ENCODE results near the gene SMAD6. TPM values are rescaled to one million over a fixed set of nuclear protein-coding genes. Genes with fewer than 3 reads are reported as not detected.

SMAD6 gene
- 2.6 and 20.8 TPM in 2 replicates for total RNA-seq

GRCh38 chr15:66702035-66702786, at the start of gene SMAD6:
Gene SMAD6 (plus strand): TSS chr15:66702236. CDS start chr15:66703259, 1,023 bp downstream.
- peak; percentile 94 for DNase-seq (ENCODE audit: low read depth)

GRCh38 chr15:66652806-66653205, 49.2 kb upstream of the SMAD6 start:
- no peak for DNase-seq (ENCODE audit: low read depth)

GRCh38 chr15:66653398-66653797, 48.6 kb upstream of the SMAD6 start:
- DNase-seq (ENCODE audit: low read depth) = no peak

- no peak for DNase-seq (ENCODE audit: low read depth)
These were observed 48.2 kb upstream of the SMAD6 start for GRCh38 chr15:66653852-66654251.

- no peak for DNase-seq (ENCODE audit: low read depth)
These were observed 47.7 kb upstream of the SMAD6 start for GRCh38 chr15:66654361-66654738.

- DNase-seq (ENCODE audit: low read depth) = no peak
These were observed 47.2 kb upstream of the SMAD6 start for GRCh38 chr15:66654739-66655375.

- DNase-seq (ENCODE audit: low read depth) = no peak
These were observed 46.5 kb upstream of the SMAD6 start for GRCh38 chr15:66655511-66655910.

GRCh38 chr15:66655997-66656396, 46.0 kb upstream of the SMAD6 start:
- no peak for DNase-seq (ENCODE audit: low read depth)

GRCh38 chr15:66657185-66658020, 44.6 kb upstream of the SMAD6 start:
- DNase-seq (ENCODE audit: low read depth) = no peak

- DNase-seq (ENCODE audit: low read depth) = no peak
These were observed 44.0 kb upstream of the SMAD6 start for GRCh38 chr15:66658044-66658443.

- no peak for DNase-seq (ENCODE audit: low read depth)
These were observed 43.2 kb upstream of the SMAD6 start for GRCh38 chr15:66658855-66659254.

GRCh38 chr15:66659384-66659783, 42.7 kb upstream of the SMAD6 start:
- no peak for DNase-seq (ENCODE audit: low read depth)

- no peak for DNase-seq (ENCODE audit: low read depth)
These were observed 40.5 kb upstream of the SMAD6 start for GRCh38 chr15:66661432-66662096.

GRCh38 chr15:66662522-66662921, 39.5 kb upstream of the SMAD6 start:
- no peak for DNase-seq (ENCODE audit: low read depth)

GRCh38 chr15:66663664-66664063, 38.4 kb upstream of the SMAD6 start:
- DNase-seq (ENCODE audit: low read depth) = no peak

GRCh38 chr15:66670175-66670574, 31.9 kb upstream of the SMAD6 start:
- DNase-seq (ENCODE audit: low read depth) = no peak

GRCh38 chr15:66670762-66671580, 31.1 kb upstream of the SMAD6 start:
- peak; percentile 23 for DNase-seq (ENCODE audit: low read depth)

GRCh38 chr15:66672867-66673266, 29.2 kb upstream of the SMAD6 start:
- DNase-seq (ENCODE audit: low read depth) = no peak

GRCh38 chr15:66673410-66674322, 28.4 kb upstream of the SMAD6 start:
- DNase-seq (ENCODE audit: low read depth) = no peak

GRCh38 chr15:66674756-66675155, 27.3 kb upstream of the SMAD6 start:
- DNase-seq (ENCODE audit: low read depth) = no peak
